Activated naive CD8-positive, alpha-beta T cell treated with anti-CD3 and anti-CD28 coated beads, Interleukin-2, amount 50 U/mL, for 16 hours (primary cell): Measurements from ENCODE around the gene C4B.
"Not testable (repeated sequence)": the region's sequence is repeated elsewhere in the genome, so short reads cannot be mapped to it uniquely, and the experiment has no call there.

ENCODE experiments used
- DNase-seq: peaks from one replicate; pipeline ENCODE4 v3.0.0-alpha.2; 2020; ENCODE audit warnings: low read depth, low spot score

Gene C4B

GRCh38 chr6:32014547-32014946 lies at the start of gene C4B:
Gene C4B (plus strand): TSS chr6:32014795. CDS start chr6:32014846, 51 bp downstream.
- not testable (repeated sequence) for DNase-seq

GRCh38 chr6:31965700-31966099 lies 48.9 kb upstream of the C4B start:
- no peak for DNase-seq

- no peak for DNase-seq
Observed at GRCh38 chr6:31966506-31966905, 48.1 kb upstream of the C4B start.

GRCh38 chr6:31966997-31967925 lies 47.3 kb upstream of the C4B start:
- no peak for DNase-seq

GRCh38 chr6:31967926-31968320 lies 46.7 kb upstream of the C4B start:
- no peak for DNase-seq

GRCh38 chr6:31968326-31968725 lies 46.3 kb upstream of the C4B start:
- DNase-seq = no peak

- DNase-seq = no peak
Observed at GRCh38 chr6:31968791-31969711, 45.5 kb upstream of the C4B start.

GRCh38 chr6:31969712-31970603 lies 44.6 kb upstream of the C4B start:
- no peak for DNase-seq

- no peak for DNase-seq
Observed at GRCh38 chr6:31970604-31971271, 43.9 kb upstream of the C4B start.

- DNase-seq = no peak
Observed at GRCh38 chr6:31971279-31971992, 43.2 kb upstream of the C4B start.

- peak; percentile 95 for DNase-seq
Observed at GRCh38 chr6:31971993-31972708, 42.4 kb upstream of the C4B start, which contains the start of gene DXO. Gene DXO (minus strand): TSS chr6:31972138. CDS start chr6:31971675, 463 bp downstream.

- no peak for DNase-seq
Observed at GRCh38 chr6:31972709-31973350, 41.8 kb upstream of the C4B start.

GRCh38 chr6:31976065-31976464 lies 38.5 kb upstream of the C4B start:
- not testable (repeated sequence) for DNase-seq

GRCh38 chr6:31977816-31978431 lies 36.7 kb upstream of the C4B start:
- DNase-seq = no peak

- DNase-seq = no peak
Observed at GRCh38 chr6:31978831-31979230, 35.8 kb upstream of the C4B start.

- DNase-seq = no peak
Observed at GRCh38 chr6:31979238-31979898, 35.2 kb upstream of the C4B start.

- DNase-seq = not testable (repeated sequence)
Observed at GRCh38 chr6:31980195-31980876, 34.3 kb upstream of the C4B start.
